Mesenteric fat pad (tissue), 1 donor: Measurements from ENCODE around the gene THRAP3. TPM values are rescaled to one million over a fixed set of nuclear protein-coding genes. Genes with fewer than 3 reads are reported as not detected.

ENCODE experiments used
- DNase-seq: peaks from one replicate; pipeline ENCODE4 v3.0.0-alpha.2; 2020; ENCODE audit warnings: low spot score
- total RNA-seq: library from RNA; stranded (reverse); fragmentation: NEBNext Ultra II Directional; extraction: Animal tissue kit (Norgen Biotek cat#: 25700); gene quantifications from one replicate; pipeline ENCODE4 v1.2.1, GENCODE V29; 2021
- donor health status: DM: yes; HTN: yes; CAD: no.

The THRAP3 gene
- total RNA-seq, 1 donor from 2014 or later, result 94.3 TPM

- DNase-seq, result no peak
These were observed 99.6 kb downstream of the THRAP3 start, which contains the start of gene EVA1B for GRCh38 chr1:36323636-36324352. TSS of gene EVA1B (minus strand) at chr1:36323645. CDS start at chr1:36323037, 608 bp downstream.

DNA sequence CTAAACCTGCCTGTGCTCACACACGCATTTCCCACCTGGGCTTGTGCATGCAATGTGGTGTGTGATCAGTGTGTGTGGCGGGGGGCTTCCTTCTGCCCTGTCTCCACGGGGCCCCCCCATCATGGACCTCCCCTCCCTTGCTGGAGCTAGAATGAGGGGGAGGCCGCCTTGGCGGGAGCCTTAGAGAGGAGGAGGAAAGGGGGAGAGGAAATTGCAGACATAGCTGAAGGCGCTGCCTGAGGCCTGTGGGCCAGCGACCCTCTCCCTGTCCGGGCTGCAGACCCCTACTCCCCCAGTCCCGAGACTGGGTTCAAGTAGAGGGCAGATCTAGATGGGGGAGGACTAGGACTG is 100.1 kb downstream of the THRAP3 start:
- no peak for DNase-seq

GRCh38 chr1:36326499-36326898 is 102.3 kb downstream of the THRAP3 start:
- no peak for DNase-seq

DNA sequence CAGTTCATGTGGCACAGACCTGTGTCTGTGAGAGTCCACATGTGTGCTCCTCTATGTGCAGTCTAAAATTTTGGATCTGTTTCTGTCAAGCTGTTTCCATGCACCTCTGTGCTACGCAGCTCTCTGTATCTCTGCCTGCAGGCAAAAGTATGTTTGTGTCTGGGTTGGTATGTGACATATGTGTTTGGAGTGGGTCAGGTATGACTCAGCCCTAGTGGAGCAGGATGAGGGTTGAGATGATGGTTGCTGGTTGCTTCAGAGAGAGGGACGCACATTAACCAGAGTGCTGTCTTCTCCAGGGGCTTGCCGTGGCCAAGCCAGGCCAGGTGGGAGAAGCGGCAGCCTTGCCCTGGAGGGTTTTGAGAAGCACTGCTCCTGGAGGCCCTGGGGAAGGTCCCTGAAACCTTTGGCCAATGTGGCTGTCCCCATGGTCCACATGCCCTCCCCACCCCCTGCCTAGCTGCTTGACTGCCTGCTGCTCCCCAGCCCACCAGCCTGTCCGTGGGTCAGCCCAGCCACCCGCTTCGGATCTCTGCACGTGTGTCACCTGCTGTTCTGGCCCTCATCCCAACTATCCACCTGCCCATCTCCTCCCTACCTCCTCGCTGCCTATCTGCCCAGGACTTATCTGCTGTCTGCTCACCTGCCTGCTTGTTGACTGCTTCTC is 103.3 kb downstream of the THRAP3 start:
- DNase-seq, result no peak

GRCh38 chr1:36328088-36328480 is 103.8 kb downstream of the THRAP3 start:
- no peak for DNase-seq

- no peak for DNase-seq
These were observed 104.5 kb downstream of the THRAP3 start for GRCh38 chr1:36328713-36329112.

- no peak for DNase-seq
These were observed 105.6 kb downstream of the THRAP3 start for GRCh38 chr1:36329817-36330216.

- no peak for DNase-seq
These were observed 106.7 kb downstream of the THRAP3 start for GRCh38 chr1:36330940-36331339.

- no peak for DNase-seq
These were observed 113.6 kb downstream of the THRAP3 start for GRCh38 chr1:36337830-36338229.

DNA sequence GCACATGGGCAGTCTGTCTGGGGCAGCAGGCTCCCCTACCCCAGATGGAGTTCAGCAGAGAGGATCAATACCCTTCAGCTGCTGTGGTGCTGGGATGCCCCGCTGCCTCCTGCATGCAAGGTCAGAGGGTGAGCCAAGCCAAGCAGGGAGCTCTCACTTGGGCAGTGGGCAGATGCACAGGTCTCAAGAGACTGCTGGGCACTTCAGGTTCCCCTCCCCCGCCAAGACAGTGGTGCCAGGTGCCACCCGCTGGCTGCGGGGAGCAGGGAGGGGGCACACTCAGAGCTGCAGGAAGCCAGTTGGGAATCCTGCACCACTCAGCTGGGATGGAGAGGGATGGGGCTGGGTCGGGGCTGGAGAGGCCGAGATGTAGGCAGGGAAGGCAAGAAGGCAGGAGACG is 115.0 kb downstream of the THRAP3 start:
- DNase-seq, result no peak

DNA sequence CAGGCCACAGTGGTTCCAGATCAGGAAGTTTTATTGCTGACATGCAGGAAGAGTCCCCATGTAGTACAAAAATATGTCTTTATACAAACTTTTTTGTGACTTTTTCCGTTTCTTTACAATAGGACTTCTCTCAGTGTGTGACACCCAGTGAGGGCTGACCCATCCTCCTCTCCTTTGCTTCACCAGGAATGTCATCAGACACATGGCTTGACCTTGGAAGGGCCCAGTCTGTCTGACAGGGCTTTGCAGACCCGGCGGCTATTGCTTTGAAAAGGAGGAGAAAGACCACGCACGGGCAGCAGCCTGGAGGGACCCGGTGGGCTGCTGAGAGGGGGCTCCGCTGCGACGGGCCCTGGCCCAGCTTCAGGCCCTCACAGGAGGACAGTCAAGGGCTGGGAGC is 115.4 kb downstream of the THRAP3 start:
- DNase-seq, result no peak

GRCh38 chr1:36341626-36342320 is 117.5 kb downstream of the THRAP3 start:
- DNase-seq, result no peak

DNA sequence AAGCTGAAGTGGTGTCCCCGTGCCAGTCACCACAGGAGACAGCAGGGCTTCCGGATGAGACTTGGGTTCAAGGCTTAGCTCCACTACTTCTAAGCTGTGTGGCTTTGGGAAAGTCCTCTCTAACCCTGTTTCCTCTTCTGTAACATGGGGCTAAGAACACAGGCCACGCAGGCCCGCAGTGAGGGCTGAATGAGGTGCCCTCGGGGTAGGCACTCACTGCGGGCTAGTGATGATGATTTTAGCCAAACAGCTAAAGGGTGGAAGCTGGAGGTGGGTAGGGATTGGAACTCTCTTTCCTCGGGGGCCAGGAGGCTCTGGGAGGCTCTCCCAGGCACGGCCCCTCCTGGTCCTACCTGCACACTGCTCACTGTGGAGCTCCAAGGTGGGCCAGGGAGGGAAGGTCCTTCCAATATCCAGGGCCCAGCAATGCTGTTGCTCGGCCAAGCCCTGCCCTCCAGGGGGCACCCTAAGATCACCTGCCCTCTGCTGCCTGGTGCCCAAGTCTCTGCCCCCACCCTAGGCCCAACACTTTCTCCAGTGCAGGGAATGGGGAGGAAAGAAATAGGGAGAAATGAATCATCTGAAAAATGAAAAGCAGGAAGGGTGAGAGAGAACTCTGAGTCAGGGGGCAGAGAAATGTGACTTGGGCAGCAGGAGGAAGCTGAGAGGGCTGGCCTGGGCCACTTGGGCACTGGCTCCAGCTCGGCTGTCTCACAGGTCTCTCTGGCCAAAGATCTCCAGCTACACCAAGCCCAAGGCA is 118.4 kb downstream of the THRAP3 start:
- DNase-seq, result no peak

GRCh38 chr1:36343651-36344394 is 119.6 kb downstream of the THRAP3 start:
- DNase-seq, result no peak

DNA sequence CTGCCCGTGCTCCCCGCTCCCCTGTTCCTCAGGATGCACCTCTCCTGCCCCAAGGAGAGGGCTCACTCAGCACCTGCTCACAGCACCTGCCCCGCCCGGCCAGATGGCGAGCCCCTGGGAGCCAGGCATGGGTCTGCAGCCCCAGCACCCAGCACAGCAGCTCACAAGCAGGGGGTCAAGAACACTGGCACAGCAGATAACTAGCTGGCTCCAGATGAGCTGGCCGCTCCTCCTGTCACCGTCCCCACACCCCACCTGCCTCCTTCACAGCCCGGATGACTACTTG is 120.1 kb downstream of the THRAP3 start:
- no peak for DNase-seq

GRCh38 chr1:36345353-36345752 is 121.1 kb downstream of the THRAP3 start:
- no peak for DNase-seq

- no peak for DNase-seq
These were observed 122.6 kb downstream of the THRAP3 start for GRCh38 chr1:36346741-36347370.

DNA sequence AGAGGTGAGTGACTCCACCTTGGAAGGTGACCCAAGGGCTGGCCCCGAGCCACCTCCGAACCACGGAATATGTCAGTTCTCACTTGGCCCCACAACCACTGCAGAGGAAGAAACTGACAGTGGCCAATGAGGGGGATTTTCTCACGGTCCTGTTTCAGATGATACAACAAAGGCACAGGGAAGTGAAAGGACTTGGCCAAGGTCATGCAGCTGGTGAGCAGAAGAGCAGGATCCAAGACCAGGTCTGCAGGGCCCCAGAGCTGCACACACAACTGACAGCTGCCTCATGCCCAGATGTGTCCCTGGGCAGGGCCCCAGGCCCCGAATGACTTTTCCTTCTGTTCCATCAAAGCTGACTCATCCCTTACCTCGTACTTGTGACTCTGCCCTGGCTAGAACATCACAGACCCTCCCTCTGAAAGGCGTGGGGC is 125.0 kb downstream of the THRAP3 start:
- no peak for DNase-seq

GRCh38 chr1:36349839-36350238 is 125.6 kb downstream of the THRAP3 start:
- no peak for DNase-seq

GRCh38 chr1:36350659-36351226 is 126.5 kb downstream of the THRAP3 start:
- DNase-seq, result no peak
